Sigmoid colon (tissue), 7 donors: ENCODE measurements around the gene GOLGA6L10. TPM values are rescaled to one million over a fixed set of nuclear protein-coding genes. Genes with fewer than 3 reads are reported as not detected.

ENCODE experiments used
- DNase-seq: peaks from one replicate; pipeline ENCODE4 v3.0.0-alpha.2; 2019
- H3K27ac ChIP-seq, 4 donors: fragments of 200-600 bp; sonication (generic); one replicate each; pipeline ENCODE4 v1.5.1; 2016 to 2019; ENCODE audit warnings: mild to moderate bottlenecking in 1 of 4
- H3K27me3 ChIP-seq, 3 donors: fragments of 200-600 bp; sonication (generic); one replicate each; pipeline ENCODE4 v1.5.1; 2019; ENCODE audit warnings: mild to moderate bottlenecking in 1 of 3
- H3K36me3 ChIP-seq, 4 donors: fragments of 200-600 bp; sonication (generic); one replicate each; pipeline ENCODE4 v1.5.1; 2016 to 2019
- H3K4me1 ChIP-seq, 4 donors: fragments of 200-600 bp; sonication (generic); one replicate each; pipeline ENCODE4 v1.5.1; 2017 to 2019
- H3K4me3 ChIP-seq, 4 donors: fragments of 200-600 bp; sonication (generic); one replicate each; pipeline ENCODE4 v1.5.1; 2017 to 2019; ENCODE audit warnings: mild to moderate bottlenecking in 2 of 4, moderate library complexity in 1 of 4
- H3K9me3 ChIP-seq, 4 donors: fragments of 200-600 bp in 3 of 4; sonication (generic) in 3 of 4; one replicate each; pipeline versions ENCODE4 v1.5.1 to v1.6.1; 2013 to 2019
- EP300 ChIP-seq, 4 donors: sonication (generic); formaldehyde crosslinking; IDR thresholded peaks; one replicate each; pipeline ENCODE4 v1.6.1; 2017; ENCODE audit warnings: antibody characterized with exemption in 4 of 4
- POLR2A ChIP-seq, 2 donors: fragments of 450-650 bp; IDR thresholded peaks; one replicate each; pipeline ENCODE4 v1.6.1; 2016; ENCODE audit warnings: antibody characterized with exemption in 2 of 2, mild to moderate bottlenecking in 2 of 2, moderate library complexity in 2 of 2
- POLR2AphosphoS5 ChIP-seq, 4 donors: sonication (generic); formaldehyde crosslinking; IDR thresholded peaks; one replicate each; pipeline ENCODE4 v1.6.1; 2017; ENCODE audit warnings: antibody characterized with exemption in 4 of 4
- WGBS, 2 donors: extraction: QIAGEN DNeasy Blood & Tissue Kit; methylation state at CpG; one replicate each; pipeline ENCODE4 v1.1.7; 2013; 5-methylcytosine and 5-hydroxymethylcytosine counted together
- intact Hi-C: fragments of 100-400 bp; cut with DNase I; formaldehyde crosslinking; loops from one replicate; pipeline ENCODE4 v1.15.1; 2023
- polyA plus RNA-seq, 3 donors: library from polyadenylated mRNA; stranded (reverse); fragments of 200-250 nt; gene quantifications; one replicate each; pipeline ENCODE4 v1.2.3, GENCODE V29; 2013
- total RNA-seq, 4 donors: library from RNA; depleted of rRNA; stranded (reverse); fragments of >200 nt; gene quantifications; one replicate each; pipeline ENCODE4 v1.1.0, GENCODE V29; 2016
- TF ChIP-seq, protein P1 (sequence below), 4 experiments: fragments of 450-650 bp in 3 of 4; fragments of 200-600 bp in 1 of 4; IDR thresholded peaks; one replicate each; pipeline ENCODE4 v1.5.1; 2016 to 2019; ENCODE audit warnings: antibody characterized with exemption in 4 of 4, mild to moderate bottlenecking in 3 of 4, moderate library complexity in 2 of 4
- donor health status: healthy with polysubstance abuse.
- donor health status: Bipolar disorder and iron deficiency.
- donor health status: healthy.

Gene GOLGA6L10
- total and polyA plus RNA-seq, 7 donors, result 0.60 to 3.0 (median 1.8) TPM

- no peak overlapping the region for H3K27ac ChIP-seq
- intact Hi-C loops, result no loop called here
- H3K4me3 ChIP-seq, result no peak overlapping the region
- peaks cover 0 to 6% (median 6%) of the 10 kb centered on the region in 3 donors for H3K27me3 ChIP-seq
- DNase-seq, result no peak
- TF ChIP-seq EP300 (IDR thresholded peaks at IDR 0.05) (no peak), POLR2AphosphoS5 (IDR thresholded peaks at IDR 0.05) (no peak), POLR2A (IDR thresholded peaks at IDR 0.05) (no peak)
- TF ChIP-seq, protein P1, sequence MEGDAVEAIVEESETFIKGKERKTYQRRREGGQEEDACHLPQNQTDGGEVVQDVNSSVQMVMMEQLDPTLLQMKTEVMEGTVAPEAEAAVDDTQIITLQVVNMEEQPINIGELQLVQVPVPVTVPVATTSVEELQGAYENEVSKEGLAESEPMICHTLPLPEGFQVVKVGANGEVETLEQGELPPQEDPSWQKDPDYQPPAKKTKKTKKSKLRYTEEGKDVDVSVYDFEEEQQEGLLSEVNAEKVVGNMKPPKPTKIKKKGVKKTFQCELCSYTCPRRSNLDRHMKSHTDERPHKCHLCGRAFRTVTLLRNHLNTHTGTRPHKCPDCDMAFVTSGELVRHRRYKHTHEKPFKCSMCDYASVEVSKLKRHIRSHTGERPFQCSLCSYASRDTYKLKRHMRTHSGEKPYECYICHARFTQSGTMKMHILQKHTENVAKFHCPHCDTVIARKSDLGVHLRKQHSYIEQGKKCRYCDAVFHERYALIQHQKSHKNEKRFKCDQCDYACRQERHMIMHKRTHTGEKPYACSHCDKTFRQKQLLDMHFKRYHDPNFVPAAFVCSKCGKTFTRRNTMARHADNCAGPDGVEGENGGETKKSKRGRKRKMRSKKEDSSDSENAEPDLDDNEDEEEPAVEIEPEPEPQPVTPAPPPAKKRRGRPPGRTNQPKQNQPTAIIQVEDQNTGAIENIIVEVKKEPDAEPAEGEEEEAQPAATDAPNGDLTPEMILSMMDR (IDR thresholded peaks at IDR 0.05), result no peak
- WGBS, 2 donors, result 94 to 97% methylated on average over 13 of the region's 13 CpGs
- H3K4me1 ChIP-seq, result no peaks in the 10 kb centered on the region
- no peaks in the 10 kb centered on the region for H3K9me3 ChIP-seq
- no peaks in the 10 kb centered on the region for H3K36me3 ChIP-seq
Measured at GRCh38 chr15:82298032-82298431, 51.2 kb downstream of the GOLGA6L10 start.

GRCh38 chr15:82297546-82297945, 51.7 kb downstream of the GOLGA6L10 start:
- intact Hi-C loops, result no loop called here
- Histone ChIP-seq H3K27me3 (peaks cover 0 to 6% (median 6%) of the 10 kb centered on the region in 3 donors), H3K27ac (no peak overlapping the region), H3K4me3 (no peak overlapping the region), H3K36me3 (no peaks in the 10 kb centered on the region), H3K9me3 (no peaks in the 10 kb centered on the region), H3K4me1 (no peaks in the 10 kb centered on the region)
- WGBS, 2 donors, result 91 to 92% methylated on average over 5 of the region's 5 CpGs
- DNase-seq, result no peak
- TF ChIP-seq POLR2A (IDR thresholded peaks at IDR 0.05), result no peak
- TF ChIP-seq EP300 (IDR thresholded peaks at IDR 0.05), result no peak
- no peak for TF ChIP-seq POLR2AphosphoS5 (IDR thresholded peaks at IDR 0.05)
- TF ChIP-seq, protein P1 (IDR thresholded peaks at IDR 0.05), result no peak

DNA sequence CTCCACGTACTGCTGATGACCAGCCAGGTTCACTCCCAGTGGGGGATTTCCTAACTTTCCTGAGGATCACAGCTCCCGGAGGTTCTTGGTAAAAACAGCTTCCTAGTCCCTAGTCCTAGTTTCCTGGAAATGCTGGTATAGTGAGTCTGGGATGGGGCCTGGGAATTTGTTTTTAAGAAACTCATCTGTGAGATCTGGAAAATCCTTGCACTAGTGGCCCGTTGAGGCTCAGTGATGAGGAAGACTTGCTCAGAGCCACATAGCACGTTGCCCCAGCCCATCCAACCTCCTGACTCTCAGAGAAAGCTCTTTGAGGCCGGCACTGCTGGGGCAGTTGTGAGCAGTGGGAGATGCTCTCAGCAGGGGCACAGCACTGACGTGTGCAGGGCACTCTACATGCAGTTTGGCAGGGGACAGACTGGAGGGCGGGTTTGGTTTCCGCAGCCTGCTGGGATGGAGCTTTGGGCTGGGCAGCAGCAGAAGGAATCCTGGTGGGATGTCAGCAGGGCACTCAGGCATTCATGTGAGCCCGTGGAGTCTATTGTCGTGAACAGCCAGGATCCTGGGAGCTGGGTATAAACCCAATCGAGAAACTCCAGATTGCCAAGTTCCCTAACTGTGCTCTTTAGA, 55.1 kb downstream of the GOLGA6L10 start:
- no peak overlapping the region for H3K4me3 ChIP-seq
- TF ChIP-seq POLR2AphosphoS5 (IDR thresholded peaks at IDR 0.05) (no peak), EP300 (IDR thresholded peaks at IDR 0.05) (no peak), POLR2A (IDR thresholded peaks at IDR 0.05) (no peak)
- TF ChIP-seq, protein P1 (IDR thresholded peaks at IDR 0.05), result no peak

DNA sequence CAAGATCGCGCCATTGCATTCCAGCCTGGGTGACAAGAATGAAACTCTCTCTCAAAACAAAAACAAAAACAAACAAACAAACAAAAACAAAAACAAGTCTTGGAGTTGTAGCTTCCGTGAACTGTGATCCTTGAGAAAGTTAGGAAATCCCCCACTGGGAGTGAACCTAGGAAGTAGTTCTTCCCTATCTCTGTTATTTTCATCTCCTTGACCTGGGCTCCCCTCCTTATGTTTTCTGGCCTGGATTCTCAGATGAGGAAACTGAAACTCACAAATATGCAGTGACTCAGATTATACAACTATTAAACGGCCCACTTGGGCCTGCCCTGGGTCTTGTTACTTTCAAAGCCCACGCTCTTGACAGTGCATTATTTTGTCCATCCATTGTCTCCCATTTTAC, 57.0 kb downstream of the GOLGA6L10 start:
- Histone ChIP-seq H3K36me3 (no peaks in the 10 kb centered on the region), H3K4me1 (no peaks in the 10 kb centered on the region), H3K27me3 (no peaks in the 10 kb centered on the region), H3K27ac (no peak overlapping the region), H3K9me3 (peaks cover 0 to 2% (median 0%) of the 10 kb centered on the region in 4 donors), H3K4me3 (no peak overlapping the region)
- 86 to 87% methylated on average over 5 of the region's 5 CpGs for WGBS, 2 donors
- intact Hi-C loops, result no loop called here
- DNase-seq, result no peak
- TF ChIP-seq EP300 (IDR thresholded peaks at IDR 0.05) (no peak), POLR2A (IDR thresholded peaks at IDR 0.05) (no peak), POLR2AphosphoS5 (IDR thresholded peaks at IDR 0.05) (no peak)
- TF ChIP-seq, protein P1 (IDR thresholded peaks at IDR 0.05), result no peak

More for the DNA sequence above, 55.1 kb downstream of the GOLGA6L10 start:
- Histone ChIP-seq H3K9me3 (peaks cover 0 to 2% (median 0%) of the 10 kb centered on the region in 4 donors), H3K4me1 (no peaks in the 10 kb centered on the region), H3K27ac (no peak overlapping the region), H3K36me3 (no peaks in the 10 kb centered on the region), H3K27me3 (peaks cover 0 to 6% (median 6%) of the 10 kb centered on the region in 3 donors)
- intact Hi-C loops, result no loop called here
- DNase-seq, result no peak
- 77 to 82% methylated on average over 11 of the region's 11 CpGs for WGBS, 2 donors

Other genes starting within 250 kb of the GOLGA6L10 start
- gene EFL1, start 86.7 kb downstream of the GOLGA6L10 start, total RNA-seq, result 10 to 100 TPM; 11.5 to 15.3 (median 12.8) TPM
- gene EFL1, start 86.7 kb downstream of the GOLGA6L10 start, polyA plus RNA-seq, result 10 to 100 TPM; 10.8 to 15.7 (median 14.0) TPM
- 1 to 10 TPM in 2 of 4 donors, under 1 TPM in 1, not detected in 1; 0.55 to 2.1 (median 1.8) TPM for gene SAXO2, start 86.7 kb downstream of the GOLGA6L10 start, total RNA-seq
- 1 to 10 TPM in 1 of 3 donors, under 1 TPM in 2; 0.23 to 4.8 (median 0.57) TPM for gene SAXO2, start 86.7 kb downstream of the GOLGA6L10 start, polyA plus RNA-seq
- 1 to 10 TPM; 3.6 to 5.3 (median 4.6) TPM for gene GOLGA6L9, start 80.3 kb upstream of the GOLGA6L10 start, total RNA-seq
- gene GOLGA6L9, start 80.3 kb upstream of the GOLGA6L10 start, polyA plus RNA-seq, result 10 to 100 TPM in 1 of 3 donors, 1 to 10 TPM in 2; 1.2 to 18.3 (median 3.6) TPM
- gene RPS17, start 191.0 kb upstream of the GOLGA6L10 start, total RNA-seq, result 1,000 to 10,000 TPM; 1,463 to 4,003 (median 3,231) TPM
- gene RPS17, start 191.0 kb upstream of the GOLGA6L10 start, polyA plus RNA-seq, result 1,000 to 10,000 TPM; 3,825 to 6,196 (median 4,592) TPM